ENCODE data around the gene SEL1L3.

- no peak for TF ChIP-seq POLR2A (IDR thresholded peaks at IDR 0.05)
- TF ChIP-seq CTCF (IDR thresholded peaks at IDR 0.05): no peak
- TF ChIP-seq POLR2AphosphoS5 (IDR thresholded peaks at IDR 0.05; ENCODE audit: insufficient read depth in 1 of 2, low read depth in 1 of 2): no peak
Measured at GRCh38 chr4:25700661-25701060, 162.1 kb downstream of the SEL1L3 start.
